Fibroblast of the aortic adventitia (primary cell): ENCODE data around the gene PNPO. TPM values are rescaled to one million over a fixed set of nuclear protein-coding genes. Genes with fewer than 3 reads are reported as not detected.
A peak's percentile ranks its signal among the peaks of the same experiment; 100 is the strongest.

Experiments used
- DNase-seq: peaks from one replicate; pipeline ENCODE4 v3.0.0-alpha.2; 2010; ENCODE audit warnings: low read depth
- H3K4me3 ChIP-seq: 2 replicates; pipeline ENCODE4 v1.5.1; 2011; ENCODE audit warnings: low read depth, mild to moderate bottlenecking, control low read depth, low read length, moderate library complexity
- total RNA-seq: library from RNA; depleted of rRNA; stranded (reverse); fragments of >200 nt; gene quantifications from 2 replicates; pipeline ENCODE4 v1.2.3, GENCODE V29; 2012; ENCODE audit warnings: low replicate concordance
- TF ChIP-seq, protein P1 (sequence below): IDR thresholded peaks from 2 replicates; pipeline ENCODE4 v1.5.1; 2011; ENCODE audit warnings: mild to moderate bottlenecking, low read length, control low read depth, inconsistent platforms; ENCODE audit not compliant: insufficient read depth

PNPO gene
- total RNA-seq, 1 donor, result 44.9 TPM

- TF ChIP-seq, protein P1, sequence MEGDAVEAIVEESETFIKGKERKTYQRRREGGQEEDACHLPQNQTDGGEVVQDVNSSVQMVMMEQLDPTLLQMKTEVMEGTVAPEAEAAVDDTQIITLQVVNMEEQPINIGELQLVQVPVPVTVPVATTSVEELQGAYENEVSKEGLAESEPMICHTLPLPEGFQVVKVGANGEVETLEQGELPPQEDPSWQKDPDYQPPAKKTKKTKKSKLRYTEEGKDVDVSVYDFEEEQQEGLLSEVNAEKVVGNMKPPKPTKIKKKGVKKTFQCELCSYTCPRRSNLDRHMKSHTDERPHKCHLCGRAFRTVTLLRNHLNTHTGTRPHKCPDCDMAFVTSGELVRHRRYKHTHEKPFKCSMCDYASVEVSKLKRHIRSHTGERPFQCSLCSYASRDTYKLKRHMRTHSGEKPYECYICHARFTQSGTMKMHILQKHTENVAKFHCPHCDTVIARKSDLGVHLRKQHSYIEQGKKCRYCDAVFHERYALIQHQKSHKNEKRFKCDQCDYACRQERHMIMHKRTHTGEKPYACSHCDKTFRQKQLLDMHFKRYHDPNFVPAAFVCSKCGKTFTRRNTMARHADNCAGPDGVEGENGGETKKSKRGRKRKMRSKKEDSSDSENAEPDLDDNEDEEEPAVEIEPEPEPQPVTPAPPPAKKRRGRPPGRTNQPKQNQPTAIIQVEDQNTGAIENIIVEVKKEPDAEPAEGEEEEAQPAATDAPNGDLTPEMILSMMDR, result no peak
- DNase-seq, result no peak
- no peak overlapping the region for H3K4me3 ChIP-seq
These were observed 21.5 kb downstream of the PNPO start for GRCh38 chr17:47962901-47963300.

DNA sequence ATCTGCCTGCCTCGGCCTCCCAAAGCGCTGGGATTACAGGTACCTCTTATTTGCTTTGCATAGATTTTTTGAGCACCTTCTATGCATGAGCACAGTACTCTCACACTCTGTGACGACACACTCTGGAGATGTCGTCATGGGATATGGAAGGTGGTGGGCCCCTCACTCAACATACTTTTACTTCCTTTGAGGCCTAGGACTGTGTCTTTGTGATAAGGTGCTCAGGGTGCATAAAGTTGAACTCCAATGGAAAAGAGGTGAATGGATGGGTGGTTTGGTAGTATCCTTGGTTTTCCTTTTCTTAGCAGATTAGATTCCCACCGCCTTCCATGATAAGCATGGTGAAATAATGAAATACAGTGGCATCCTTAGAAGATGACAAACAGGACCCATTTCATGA is 23.5 kb downstream of the PNPO start:
- TF ChIP-seq, protein P1, result no peak

DNA sequence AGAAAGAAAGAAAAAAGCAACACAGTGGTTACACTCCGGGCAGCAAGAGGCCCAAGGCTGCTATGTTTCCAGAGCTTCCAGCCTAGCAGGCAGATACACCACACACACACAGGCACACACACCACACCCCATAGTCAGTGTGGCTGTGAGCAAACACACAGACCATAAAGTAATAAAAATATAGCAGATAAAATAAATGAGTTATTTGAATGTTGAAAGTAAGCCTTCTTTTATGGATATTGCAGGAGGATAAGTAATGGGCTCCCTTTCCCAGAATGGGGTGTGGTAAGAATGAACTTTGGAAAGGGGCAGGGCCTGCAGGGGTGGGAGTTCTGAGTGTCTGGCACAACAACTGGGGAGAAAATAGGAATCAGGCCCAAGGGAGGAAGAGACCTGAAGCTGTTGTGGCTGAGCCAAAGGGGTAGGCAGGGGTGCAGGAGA is 24.7 kb downstream of the PNPO start:
- TF ChIP-seq, protein P1, result no peak
- peak; percentile 80 for DNase-seq
- no peak overlapping the region for H3K4me3 ChIP-seq

More for the DNA sequence above, 23.5 kb downstream of the PNPO start:
- DNase-seq, result no peak
- no peak overlapping the region for H3K4me3 ChIP-seq

DNA sequence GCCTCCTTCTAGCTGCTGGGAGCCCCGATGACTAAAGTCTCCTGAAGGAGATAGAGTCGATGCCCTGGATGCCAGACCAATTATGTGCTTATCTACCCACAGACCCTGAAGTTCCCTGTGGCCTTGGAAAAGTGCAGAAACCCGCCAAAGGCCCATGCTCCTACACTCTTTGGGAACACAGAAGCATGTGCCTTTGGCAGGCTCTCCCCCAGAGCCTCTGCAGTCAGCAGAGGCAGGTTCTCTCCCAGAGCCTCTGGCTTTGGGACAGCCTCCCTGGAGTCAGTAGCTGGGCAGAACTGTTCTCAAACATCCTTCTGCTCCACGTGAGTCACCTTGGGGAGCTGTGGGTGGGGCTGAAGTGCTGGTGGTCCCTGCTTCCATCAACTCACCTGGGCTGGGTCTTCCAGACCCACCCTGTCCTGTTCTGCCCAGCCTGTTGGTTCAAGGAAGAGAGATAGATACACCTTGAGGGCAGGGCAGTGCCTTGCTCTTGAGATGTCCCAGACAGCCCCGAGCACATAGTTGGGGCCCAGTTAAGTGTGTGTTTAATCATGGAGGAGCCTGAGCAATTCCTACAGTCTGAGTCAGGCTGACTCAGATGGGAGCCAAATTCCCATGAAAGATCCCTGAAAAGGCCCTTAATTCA is 26.4 kb downstream of the PNPO start:
- DNase-seq, result peak; percentile 87
- TF ChIP-seq, protein P1, result no peak
- H3K4me3 ChIP-seq, result no peak overlapping the region

DNA sequence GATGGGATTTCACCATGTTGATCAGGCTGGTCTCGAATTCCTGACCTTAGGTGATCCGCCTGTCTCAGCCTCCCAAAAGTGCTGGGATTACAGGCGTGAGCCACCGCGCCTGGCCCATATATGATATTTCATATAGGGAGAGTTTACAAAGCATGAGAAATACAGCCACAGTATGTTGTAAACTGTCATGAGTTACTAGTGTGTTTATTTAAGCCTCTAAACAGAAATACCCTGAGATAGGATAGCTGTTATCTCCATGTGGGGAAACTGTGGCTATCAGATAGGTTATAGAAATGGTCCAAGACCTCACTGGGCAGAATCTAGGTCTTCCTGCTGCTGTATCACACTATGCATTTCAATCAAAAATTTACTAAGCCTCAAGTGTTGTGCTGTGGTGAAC is 27.5 kb downstream of the PNPO start:
- TF ChIP-seq, protein P1, result no peak
- H3K4me3 ChIP-seq, result no peak overlapping the region
- DNase-seq, result no peak

GRCh38 chr17:47969930-47970724 is 28.8 kb downstream of the PNPO start:
- H3K4me3 ChIP-seq, result peak overlapping the region; percentile 52
- DNase-seq, result no peak
- TF ChIP-seq, protein P1, result no peak
